HEK293 (cell line): ENCODE data around the gene NPDC1.
A peak's percentile ranks its signal among the peaks of the same experiment; 100 is the strongest.

Experiments used
- CTCF ChIA-PET: fragments of 350-600 bp; formaldehyde crosslinking; extraction: SDS; loops from one replicate; lab custom pipeline; 2021; ENCODE audit warnings: antibody characterized with exemption; lab: Yijun Ruan, JAX
- POLR2A ChIA-PET: fragments of 300-600 bp; formaldehyde crosslinking; extraction: SDS; loops from one replicate; lab custom pipeline; 2020; ENCODE audit warnings: antibody characterized with exemption, inconsistent platforms; lab: Yijun Ruan, JAX
- H3K27ac ChIP-seq: fragments of 200-500 bp; sonication (Bioruptor generic); 2 replicates; pipeline ENCODE4 v1.5.1; 2014; ENCODE audit warnings: low read depth, low read length, control low read depth, inconsistent platforms; ENCODE audit errors: extremely low read depth
- H3K36me3 ChIP-seq, 2 experiments: fragments of 200-500 bp in 1 of 2; sonication (Bioruptor generic) in 1 of 2; 1 replicate in 1 of 2; 2 replicates in 1 of 2; pipeline ENCODE4 v1.5.1; 2014 to 2017; ENCODE audit warnings: inconsistent platforms in 2 of 2, low read length in 2 of 2; ENCODE audit not compliant: control insufficient read depth in 2 of 2, insufficient read depth in 1 of 2
- H3K4me1 ChIP-seq: fragments of 200-500 bp; sonication (Bioruptor generic); 2 replicates; pipeline ENCODE4 v1.5.1; 2014; ENCODE audit warnings: mild to moderate bottlenecking, low read length, inconsistent platforms; ENCODE audit not compliant: control insufficient read depth, insufficient read depth
- H3K4me3 ChIP-seq: 2 replicates; pipeline ENCODE4 v1.5.1; 2011; ENCODE audit warnings: low read depth, mild to moderate bottlenecking, control low read depth, low read length, moderate library complexity
- H3K9me3 ChIP-seq: fragments of 200-500 bp; sonication (Bioruptor generic); 2 replicates; pipeline ENCODE4 v1.5.1; 2014; ENCODE audit warnings: low read depth, low read length, inconsistent platforms; ENCODE audit not compliant: control insufficient read depth, insufficient read depth
- BCL11B ChIP-seq: fragments of 450-650 bp; formaldehyde crosslinking; IDR thresholded peaks from 2 replicates; pipeline ENCODE4 v1.5.1; 2016; ENCODE audit warnings: low read depth, missing biosample characterization, missing genetic modification characterization
- GLIS2 ChIP-seq: fragments of 450-650 bp; formaldehyde crosslinking; IDR thresholded peaks from 2 replicates; pipeline ENCODE4 v1.5.1; 2016; ENCODE audit warnings: missing biosample characterization, missing genetic modification characterization
- HIC1 ChIP-seq: fragments of 450-650 bp; formaldehyde crosslinking; IDR thresholded peaks from 2 replicates; pipeline ENCODE4 v1.5.1; 2016; ENCODE audit warnings: missing biosample characterization, missing genetic modification characterization
- KLF1 ChIP-seq: fragments of 450-650 bp; formaldehyde crosslinking; IDR thresholded peaks from 2 replicates; pipeline ENCODE4 v1.5.1; 2016; ENCODE audit warnings: missing biosample characterization, missing genetic modification characterization
- KLF8 ChIP-seq: fragments of 450-650 bp; formaldehyde crosslinking; IDR thresholded peaks from 2 replicates; pipeline ENCODE4 v1.5.1; 2016; ENCODE audit warnings: missing biosample characterization, missing genetic modification characterization
- MZF1 ChIP-seq: fragments of 450-650 bp; formaldehyde crosslinking; IDR thresholded peaks from 2 replicates; pipeline ENCODE4 v1.5.1; 2017; ENCODE audit warnings: missing biosample characterization, missing genetic modification characterization, borderline replicate concordance
- ZNF157 ChIP-seq: fragments of 450-650 bp; formaldehyde crosslinking; IDR thresholded peaks from 2 replicates; pipeline ENCODE4 v1.5.1; 2016; ENCODE audit warnings: missing biosample characterization, missing genetic modification characterization
- ZNF2 ChIP-seq: fragments of 450-650 bp; formaldehyde crosslinking; IDR thresholded peaks from 2 replicates; pipeline ENCODE4 v1.5.1; 2016; ENCODE audit warnings: missing biosample characterization, missing genetic modification characterization
- ZNF266 ChIP-seq: fragments of 450-650 bp; formaldehyde crosslinking; IDR thresholded peaks from 2 replicates; pipeline ENCODE4 v1.5.1; 2016; ENCODE audit warnings: missing biosample characterization, missing genetic modification characterization, low read depth
- ZNF433 ChIP-seq: fragments of 450-650 bp; formaldehyde crosslinking; IDR thresholded peaks from 2 replicates; pipeline ENCODE4 v1.5.1; 2016; ENCODE audit warnings: missing biosample characterization, missing genetic modification characterization, low read depth
- ZNF555 ChIP-seq: fragments of 450-650 bp; formaldehyde crosslinking; conservative IDR thresholded peaks from 2 replicates; pipeline ENCODE4 v1.5.1; 2017; ENCODE audit warnings: missing biosample characterization, mild to moderate bottlenecking, missing genetic modification characterization, inconsistent platforms
- ZNF585B ChIP-seq: fragments of 450-650 bp; formaldehyde crosslinking; IDR thresholded peaks from 2 replicates; pipeline ENCODE4 v1.5.1; 2016; ENCODE audit warnings: missing biosample characterization, missing genetic modification characterization
- ZNF707 ChIP-seq: fragments of 450-650 bp; formaldehyde crosslinking; IDR thresholded peaks from 2 replicates; pipeline ENCODE4 v1.5.1; 2016; ENCODE audit warnings: missing biosample characterization, missing genetic modification characterization
- ZNF791 ChIP-seq: fragments of 450-650 bp; formaldehyde crosslinking; IDR thresholded peaks from 2 replicates; pipeline ENCODE4 v1.5.1; 2016; ENCODE audit warnings: missing biosample characterization, missing genetic modification characterization
- ZSCAN5A ChIP-seq: fragments of 450-650 bp; formaldehyde crosslinking; IDR thresholded peaks from 2 replicates; pipeline ENCODE4 v1.5.1; 2016; ENCODE audit warnings: missing biosample characterization, missing genetic modification characterization
- ZXDB ChIP-seq: fragments of 450-650 bp; formaldehyde crosslinking; IDR thresholded peaks from 2 replicates; pipeline ENCODE4 v1.5.1; 2016; ENCODE audit warnings: missing biosample characterization, missing genetic modification characterization

NPDC1 gene

GRCh38 chr9:137049544-137050449 is 3.8 kb upstream of the NPDC1 start (continued):
- no peak for TF ChIP-seq ZNF707 (tag by site-specific recombination)
- TF ChIP-seq ZNF791 (tag by site-specific recombination), result no peak
- no peak for TF ChIP-seq ZNF157 (tag by site-specific recombination)
- TF ChIP-seq ZXDB (tag by site-specific recombination), result no peak
- peak; percentile 33; the same call in 1 of the 2 replicates for TF ChIP-seq ZNF2
- no peak for TF ChIP-seq ZNF433 (tag by site-specific recombination)
- TF ChIP-seq ZNF555 (tag by site-specific recombination), result no peak
- 0 out of 2 replicates have a peak, but pooled peaks have one; percentile 57 for TF ChIP-seq BCL11B (tag by site-specific recombination)
- no peak for TF ChIP-seq ZSCAN5A (tag by site-specific recombination)

- H3K4me1 ChIP-seq, result peaks cover 5% of the 10 kb centered on the region; the same call in 1 of the 2 replicates
- ChIA-PET CTCF (interaction anchor here (0.5 to 5.4 kb wide), 20 partner anchors 10 to 288 kb away, joined by 3 to 237 read pairs (median 4); partner anchors contain the start of genes SAPCD2 and UAP1L1), POLR2A (interaction anchor here (0.6 to 2.0 kb wide), 7 partner anchors 11 to 194 kb away, joined by 3 to 5 read pairs (median 4); partner anchors contain the start of gene MAN1B1)
- H3K9me3 ChIP-seq, result no peaks in the 10 kb centered on the region
- TF ChIP-seq KLF1 (tag by site-specific recombination), result peak; percentile 71; the same call in 1 of the 2 replicates
- TF ChIP-seq ZNF266 (tag by site-specific recombination), result no peak
- TF ChIP-seq ZNF585B (tag by site-specific recombination), result 0 out of 2 replicates have a peak, but pooled peaks have one; percentile 18
- TF ChIP-seq GLIS2 (tag by site-specific recombination), result peak; percentile 70
- TF ChIP-seq MZF1, result no peak
- peak; percentile 77; the same call in 1 of the 2 replicates for TF ChIP-seq KLF8 (tag by site-specific recombination)
- 0 out of 2 replicates have a peak, but pooled peaks have one; percentile 23 for TF ChIP-seq HIC1 (tag by site-specific recombination)
- no peak overlapping the region for H3K4me3 ChIP-seq
- no peaks in the 10 kb centered on the region for H3K36me3 ChIP-seq
- no peak overlapping the region for H3K27ac ChIP-seq
Observed at GRCh38 chr9:137048655-137049543, 2.9 kb upstream of the NPDC1 start.
